BE2C (cell line): ENCODE results near the gene PHF14.

ENCODE experiments used
- DNase-seq: peaks from one replicate; pipeline ENCODE4 v3.0.0-alpha.2; 2020
- H3K27me3 ChIP-seq: fragments of 250-450 bp; sonication (Bioruptor Pico); 2 replicates; pipeline ENCODE4 v1.5.1; 2020; ENCODE audit warnings: mild to moderate bottlenecking
- H3K36me3 ChIP-seq: fragments of 250-450 bp; sonication (Bioruptor Pico); 2 replicates; pipeline ENCODE4 v1.5.1; 2020; ENCODE audit warnings: mild to moderate bottlenecking
- H3K4me1 ChIP-seq: fragments of 250-450 bp; sonication (Bioruptor Pico); 2 replicates; pipeline ENCODE4 v1.5.1; 2020
- H3K4me3 ChIP-seq: 2 replicates; pipeline ENCODE4 v1.5.1; 2011; ENCODE audit warnings: low read depth, low read length
- H3K9me3 ChIP-seq: fragments of 250-450 bp; sonication (Bioruptor Pico); 2 replicates; pipeline ENCODE4 v1.5.1; 2020
- CTCF ChIP-seq: IDR thresholded peaks from 2 replicates; pipeline ENCODE4 v1.5.1; 2012; ENCODE audit warnings: mild to moderate bottlenecking, low read depth, low read length

The PHF14 gene

DNA sequence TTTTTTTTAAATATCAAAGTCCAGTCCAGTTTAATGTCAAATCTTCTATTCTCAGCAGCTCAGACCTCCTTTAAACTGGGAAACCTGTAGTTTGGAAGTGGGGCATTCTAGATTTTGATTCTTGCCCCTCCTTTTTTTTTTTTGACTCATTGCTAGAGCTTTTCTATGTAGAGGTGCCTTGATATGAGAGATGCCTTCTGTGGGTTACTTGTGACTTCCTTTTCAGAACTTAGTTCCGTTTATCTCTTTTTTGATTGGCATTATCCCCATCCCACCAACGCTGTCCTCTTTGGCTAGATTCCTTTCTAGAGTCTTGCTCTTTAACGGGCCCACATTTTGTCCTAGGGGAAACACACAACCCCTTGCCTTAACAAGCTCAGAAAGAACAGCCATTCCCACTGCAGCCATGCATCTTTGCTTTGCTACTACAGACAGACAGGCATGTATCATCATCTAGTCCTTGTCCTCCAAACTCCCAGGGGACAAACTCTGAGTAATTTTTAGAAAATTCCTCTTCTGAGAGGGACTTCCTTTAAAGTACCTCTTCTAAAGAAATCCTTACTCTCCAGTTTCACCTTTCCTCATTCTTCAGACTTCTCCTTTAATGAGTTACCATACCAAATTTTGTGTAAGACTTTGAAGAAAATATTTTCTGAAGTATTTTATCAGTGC, 153.6 kb downstream of the PHF14 start:
- Histone ChIP-seq H3K4me3 (no peak overlapping the region), H3K4me1 (no peaks in the 10 kb centered on the region)
- no peak for TF ChIP-seq CTCF

DNA sequence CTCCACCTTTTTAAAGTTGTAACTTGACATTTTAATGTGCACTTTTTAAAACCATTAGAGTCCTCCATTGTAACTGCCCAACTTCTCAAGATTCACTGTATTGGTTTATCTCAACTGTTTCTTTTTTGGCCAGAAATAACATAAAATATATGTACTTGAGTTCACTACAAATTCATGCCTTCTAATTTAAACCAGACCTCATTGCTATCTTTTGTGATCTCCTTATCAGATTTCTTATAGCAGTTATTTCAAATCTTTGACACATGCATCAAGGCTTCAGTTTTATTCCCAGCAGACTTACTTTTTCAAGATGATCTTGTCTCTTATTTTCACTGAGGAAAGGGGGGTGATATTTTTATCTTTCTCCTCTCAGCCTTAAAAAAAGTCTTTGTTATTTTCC, 154.3 kb downstream of the PHF14 start:
- Histone ChIP-seq H3K27me3 (no peaks in the 10 kb centered on the region), H3K36me3 (no peaks in the 10 kb centered on the region), H3K9me3 (no peaks in the 10 kb centered on the region), H3K4me1 (no peaks in the 10 kb centered on the region), H3K4me3 (no peak overlapping the region)
- DNase-seq, result no peak
- no peak for TF ChIP-seq CTCF

More for the DNA sequence above, 153.6 kb downstream of the PHF14 start:
- H3K9me3 ChIP-seq, result no peaks in the 10 kb centered on the region
- DNase-seq, result no peak
- H3K36me3 ChIP-seq, result no peaks in the 10 kb centered on the region
- H3K27me3 ChIP-seq, result no peaks in the 10 kb centered on the region

DNA sequence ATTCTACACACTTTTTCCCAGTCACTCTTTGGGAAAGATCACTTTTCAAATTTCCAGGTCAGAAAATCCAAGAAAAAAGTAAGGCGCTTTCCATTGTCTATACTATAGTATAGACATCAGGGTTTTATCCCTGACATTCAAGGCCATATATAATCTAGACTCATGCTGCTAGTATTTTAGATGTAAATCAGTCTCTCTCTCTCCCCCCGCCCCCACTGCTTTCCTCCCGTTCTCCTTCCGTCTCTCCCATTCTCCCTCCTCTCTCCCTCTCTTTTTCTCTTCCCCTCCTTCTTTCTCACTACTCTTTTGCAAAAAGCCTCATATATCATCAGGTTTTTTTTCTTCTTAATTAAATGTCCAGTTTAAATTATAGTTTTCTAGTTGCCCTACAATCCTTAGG, 154.8 kb downstream of the PHF14 start:
- no peaks in the 10 kb centered on the region for H3K36me3 ChIP-seq
- no peaks in the 10 kb centered on the region for H3K27me3 ChIP-seq
- no peaks in the 10 kb centered on the region; the same call in 1 of the 2 replicates for H3K4me1 ChIP-seq
- DNase-seq, result no peak
- no peak for TF ChIP-seq CTCF
- H3K4me3 ChIP-seq, result no peak overlapping the region
- H3K9me3 ChIP-seq, result no peaks in the 10 kb centered on the region

GRCh38 chr7:11130012-11130411, 156.3 kb downstream of the PHF14 start:
- Histone ChIP-seq H3K36me3 (no peaks in the 10 kb centered on the region; the same call in 1 of the 2 replicates), H3K4me1 (no peaks in the 10 kb centered on the region; the same call in 1 of the 2 replicates), H3K9me3 (no peaks in the 10 kb centered on the region), H3K4me3 (no peak overlapping the region), H3K27me3 (no peaks in the 10 kb centered on the region)
- no peak for TF ChIP-seq CTCF
- no peak for DNase-seq

- H3K27me3 ChIP-seq, result no peaks in the 10 kb centered on the region
- no peaks in the 10 kb centered on the region; the same call in 1 of the 2 replicates for H3K4me1 ChIP-seq
- H3K36me3 ChIP-seq, result no peaks in the 10 kb centered on the region; the same call in 1 of the 2 replicates
- no peak overlapping the region for H3K4me3 ChIP-seq
- H3K9me3 ChIP-seq, result no peaks in the 10 kb centered on the region
- TF ChIP-seq CTCF, result no peak
- no peak for DNase-seq
Measured at GRCh38 chr7:11130601-11131000, 156.9 kb downstream of the PHF14 start.

GRCh38 chr7:11133436-11133959, 159.8 kb downstream of the PHF14 start:
- H3K36me3 ChIP-seq, result no peaks in the 10 kb centered on the region; the same call in 1 of the 2 replicates
- no peaks in the 10 kb centered on the region; the same call in 1 of the 2 replicates for H3K4me1 ChIP-seq
- H3K4me3 ChIP-seq, result no peak overlapping the region
- H3K27me3 ChIP-seq, result no peaks in the 10 kb centered on the region
- H3K9me3 ChIP-seq, result no peaks in the 10 kb centered on the region
- DNase-seq, result no peak
- TF ChIP-seq CTCF, result no peak
